Measurements from ENCODE around the gene AGTR1.

AGTR1 gene

DNA sequence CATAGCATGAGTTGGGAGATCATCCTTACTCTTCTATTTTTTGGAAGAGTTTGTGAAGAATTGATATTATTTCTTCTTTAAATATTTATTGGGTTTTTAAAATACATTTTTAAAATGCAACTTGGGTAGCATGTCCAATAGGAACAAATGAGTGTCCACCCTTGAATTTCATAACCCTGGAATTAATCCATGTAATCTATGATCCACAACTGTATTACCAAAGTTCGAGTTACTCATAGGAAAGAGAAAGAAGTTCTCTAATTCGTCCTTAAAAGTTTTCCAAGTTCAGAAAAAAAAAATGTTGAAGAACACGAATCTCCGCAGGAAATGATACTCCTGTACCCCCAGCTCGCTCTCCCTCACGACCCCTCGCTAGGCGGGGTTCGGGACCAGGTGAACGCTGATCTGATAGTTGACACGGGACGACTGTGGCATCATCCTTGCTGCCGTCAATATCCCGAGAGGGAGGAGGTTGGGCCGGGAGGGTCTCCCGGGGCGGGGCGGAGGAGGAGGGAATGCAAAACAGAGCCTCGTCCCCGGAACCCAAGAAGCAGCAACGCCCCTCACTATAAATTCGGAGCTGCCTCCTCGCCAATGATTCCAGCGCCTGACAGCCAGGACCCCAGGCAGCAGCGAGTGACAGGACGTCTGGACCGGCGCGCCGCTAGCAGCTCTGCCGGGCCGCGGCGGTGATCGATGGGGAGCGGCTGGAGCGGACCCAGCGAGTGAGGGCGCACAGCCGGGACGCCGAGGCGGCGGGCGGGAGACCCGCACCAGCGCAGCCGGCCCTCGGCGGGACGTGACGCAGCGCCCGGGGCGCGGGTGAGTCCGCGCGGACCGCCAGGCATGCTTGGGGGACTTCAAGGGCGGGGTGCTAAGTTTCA, at the start of gene AGTR1:
Gene AGTR1, plus strand, starts transcription at position 598 of the 884 bp plus-strand sequence. CDS start 43,133 bp downstream, outside the sequence.
- DNase-seq (ENCODE audit: low read depth) = peak; percentile 86

DNA sequence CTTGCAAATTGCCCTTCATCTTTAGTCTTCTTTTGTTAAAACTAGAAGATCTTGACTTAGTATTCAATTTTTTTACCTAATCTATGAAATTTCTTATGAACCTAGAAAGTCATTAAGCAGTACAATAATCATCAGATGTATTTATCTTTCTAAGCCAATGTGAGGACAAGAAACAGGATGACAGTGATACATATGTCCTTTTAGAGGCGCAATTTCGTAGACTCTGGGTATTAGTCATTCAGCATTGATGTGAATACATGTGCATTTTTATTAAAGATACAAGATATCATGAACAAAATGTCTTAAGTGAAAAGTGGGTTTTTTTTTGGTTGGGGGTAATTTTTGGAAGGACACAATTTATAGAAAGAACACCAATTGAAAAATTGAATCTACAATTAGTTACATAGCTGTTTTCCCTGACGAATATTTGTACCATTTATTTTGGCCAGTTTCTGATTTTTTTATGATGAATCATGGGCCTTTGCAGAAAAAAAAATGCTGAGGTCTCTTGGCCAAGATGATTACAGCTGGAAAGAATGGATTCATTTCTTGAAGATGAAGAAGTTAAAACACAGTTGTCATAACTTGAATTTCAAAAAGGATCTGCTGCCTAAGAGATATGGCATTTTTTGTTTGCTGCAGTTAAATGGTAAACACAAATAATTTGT, 48.9 kb upstream of the AGTR1 start:
- DNase-seq (ENCODE audit: low read depth) = peak; percentile 69

DNA sequence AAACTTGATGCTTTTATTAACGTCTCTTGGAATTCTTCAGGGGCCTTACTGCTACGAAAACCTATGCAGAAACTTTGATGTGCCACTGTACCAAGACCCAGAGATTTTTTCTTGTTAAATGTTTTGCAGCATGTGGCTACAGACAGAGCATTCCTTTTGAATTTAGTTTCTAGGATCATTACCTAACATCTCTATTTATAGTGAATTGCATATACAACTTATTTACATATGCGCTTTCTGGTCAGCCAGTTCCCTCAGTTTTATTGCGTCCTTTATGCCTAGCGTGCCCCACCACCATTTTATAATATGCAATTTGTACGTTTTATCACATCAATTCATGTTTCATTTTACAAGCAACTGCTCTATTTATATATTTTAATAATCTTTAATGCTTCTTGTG, 46.2 kb upstream of the AGTR1 start:
- no peak for DNase-seq (ENCODE audit: low read depth)

DNA sequence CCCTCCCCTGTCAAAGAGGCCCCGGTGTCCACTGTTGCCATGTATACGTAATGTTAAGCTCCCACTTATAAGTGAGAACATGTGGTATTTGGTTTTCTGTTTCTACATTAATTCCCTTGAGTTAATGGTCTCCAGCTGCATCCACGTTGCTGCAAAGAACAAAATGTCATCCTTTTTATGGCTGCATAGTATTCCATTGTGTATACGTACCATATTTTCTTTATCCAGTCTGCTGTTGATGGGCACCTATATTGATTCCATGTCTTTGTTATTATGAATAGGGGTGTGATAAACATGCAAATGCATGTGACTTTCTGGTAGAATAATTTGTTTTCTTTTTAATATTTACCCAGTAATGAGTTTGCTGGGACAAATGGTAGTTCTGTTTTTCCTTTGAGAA, 43.3 kb upstream of the AGTR1 start:
- DNase-seq (ENCODE audit: low read depth) = no peak

DNA sequence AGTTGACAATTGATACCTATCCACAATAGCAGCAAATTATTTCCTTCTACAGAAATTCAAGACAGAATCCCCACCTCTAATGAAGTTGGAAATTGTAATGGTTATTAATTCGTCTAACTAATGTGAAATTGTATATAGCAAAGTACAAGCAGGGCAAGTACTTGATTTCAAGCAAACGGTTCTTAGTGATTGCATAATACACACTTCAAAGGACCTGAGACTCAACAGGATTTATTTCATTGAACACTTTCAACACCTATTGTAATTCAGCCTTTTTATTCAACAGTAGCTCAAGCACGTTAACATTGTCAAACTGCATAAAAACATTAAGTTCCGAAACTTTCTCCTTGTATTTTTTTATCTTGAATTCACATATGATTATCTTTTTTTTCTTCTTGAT, 40.2 kb upstream of the AGTR1 start:
- DNase-seq (ENCODE audit: low read depth) = no peak

DNA sequence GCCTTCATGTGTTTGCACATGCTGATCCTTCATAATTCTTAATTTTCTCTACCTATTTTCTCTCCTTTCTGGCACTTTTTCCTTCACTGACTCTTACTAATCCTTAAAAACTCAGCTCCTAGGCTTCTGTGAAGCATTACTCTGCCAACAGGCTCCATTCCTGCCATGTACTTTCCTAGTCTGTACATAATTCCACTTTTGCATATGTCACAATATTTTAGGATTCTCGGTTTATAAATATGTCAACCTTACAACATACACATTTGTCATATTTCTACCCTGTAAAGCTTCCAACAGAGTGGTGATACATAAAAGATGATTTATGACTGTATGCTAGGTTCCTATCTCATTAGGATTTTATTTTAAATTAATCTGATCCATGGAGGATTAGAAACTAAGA, 38.2 kb upstream of the AGTR1 start:
- no peak for DNase-seq (ENCODE audit: low read depth)

DNA sequence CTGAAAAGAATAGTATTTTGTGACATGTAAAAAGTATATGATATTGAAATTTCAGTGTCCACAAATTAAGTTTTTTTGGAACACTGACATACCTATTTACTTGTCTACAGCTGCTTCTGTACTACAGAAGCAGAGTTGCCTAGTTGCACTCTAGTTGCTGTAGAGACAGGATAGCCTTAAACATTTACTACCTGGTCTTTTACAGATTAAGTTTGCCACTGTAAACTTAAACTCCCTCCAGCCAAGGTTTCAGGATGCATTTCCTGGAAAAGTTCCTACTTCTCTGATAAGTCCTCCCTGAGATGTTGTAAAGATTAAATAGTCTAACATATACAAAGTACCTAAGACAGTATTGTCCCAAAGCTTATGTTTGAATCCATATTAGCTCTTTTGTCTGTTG, 17.4 kb upstream of the AGTR1 start:
- no peak for DNase-seq (ENCODE audit: low read depth)

DNA sequence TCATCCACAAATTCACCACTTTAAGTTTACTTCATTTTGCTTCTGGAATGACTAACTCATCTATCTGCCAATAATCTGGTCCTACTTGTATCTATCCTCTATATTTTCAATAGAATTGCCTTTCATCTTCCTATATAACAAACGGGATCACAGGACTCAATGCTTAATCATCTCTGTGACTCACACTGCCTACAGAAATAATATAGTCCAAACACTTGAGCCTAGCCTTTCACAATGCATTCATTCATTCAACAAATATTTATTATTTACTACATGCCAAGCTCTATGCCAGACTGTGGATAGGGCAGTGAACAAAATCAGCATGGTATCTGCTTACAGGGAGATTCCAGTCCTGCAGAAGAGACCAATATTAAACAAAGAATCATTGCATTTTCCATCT, 16.6 kb upstream of the AGTR1 start:
- DNase-seq (ENCODE audit: low read depth) = peak; percentile 37

DNA sequence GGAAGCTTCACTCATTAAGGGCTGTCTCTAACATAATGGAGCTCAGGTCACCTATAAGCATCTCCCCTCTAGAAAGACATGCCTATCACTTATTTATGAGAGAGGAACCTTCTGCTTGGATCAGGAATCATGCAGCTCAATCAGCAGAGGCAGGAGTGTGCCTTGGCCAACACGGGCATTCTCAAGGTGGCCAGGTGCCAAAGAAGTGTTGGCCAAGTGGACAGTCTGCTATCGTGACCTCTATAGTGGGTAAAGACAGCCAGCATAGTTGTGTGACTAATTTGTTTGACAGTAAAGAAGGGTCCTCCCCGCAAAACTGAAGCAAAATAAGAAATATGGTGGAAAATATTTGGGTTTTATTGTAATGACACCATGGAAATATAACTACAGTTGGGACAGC, 14.7 kb upstream of the AGTR1 start:
- no peak for DNase-seq (ENCODE audit: low read depth)

DNA sequence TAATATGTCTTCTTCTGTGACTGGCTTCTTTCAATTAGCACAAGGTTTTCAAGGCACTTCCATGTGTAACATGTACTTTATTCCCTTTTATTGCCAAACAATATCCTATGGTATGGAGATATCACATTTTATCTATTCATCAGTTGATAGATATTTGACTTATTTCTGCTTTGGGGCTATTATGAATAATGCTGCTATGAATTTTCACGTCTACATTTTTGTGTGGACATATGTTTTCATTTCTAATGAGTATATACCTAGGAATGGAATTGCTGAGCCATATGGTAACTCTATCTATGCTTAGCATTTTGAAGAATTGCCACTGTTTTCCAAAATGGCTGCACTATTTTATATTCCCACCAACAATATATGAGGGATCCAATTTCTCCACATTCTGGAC, 3.6 kb upstream of the AGTR1 start:
- DNase-seq (ENCODE audit: low read depth) = no peak

DNA sequence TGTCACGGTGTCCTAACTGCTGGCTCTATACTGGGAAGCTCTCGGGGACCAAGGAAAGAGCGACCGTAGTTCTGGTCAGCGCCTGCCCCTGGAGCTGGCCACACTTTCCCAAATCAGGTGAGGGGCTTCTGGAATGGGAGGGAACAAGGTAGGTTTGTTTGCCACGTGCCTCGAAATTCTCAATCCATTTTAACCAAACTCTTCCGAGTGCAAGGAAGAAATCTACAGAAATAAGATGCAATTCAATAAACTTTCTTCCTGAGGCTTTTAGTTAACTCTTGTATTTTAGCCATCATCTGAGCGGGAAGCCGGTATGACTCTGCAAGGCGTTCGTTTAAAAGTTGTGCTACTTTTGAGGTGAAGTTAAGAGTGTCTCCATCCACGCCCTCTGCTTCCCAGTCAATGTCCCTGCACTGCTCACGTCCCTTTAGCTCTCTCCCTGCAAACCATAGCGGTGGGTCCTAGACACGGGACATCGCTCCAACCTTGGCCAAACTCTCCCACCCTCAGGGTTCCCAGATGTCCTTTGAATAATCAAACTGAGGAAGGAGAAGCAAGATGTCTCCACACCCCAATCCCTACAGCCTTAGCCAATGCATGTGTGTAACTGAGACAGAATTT, 597 bp downstream of the AGTR1 start:
- no peak for DNase-seq (ENCODE audit: low read depth)

DNA sequence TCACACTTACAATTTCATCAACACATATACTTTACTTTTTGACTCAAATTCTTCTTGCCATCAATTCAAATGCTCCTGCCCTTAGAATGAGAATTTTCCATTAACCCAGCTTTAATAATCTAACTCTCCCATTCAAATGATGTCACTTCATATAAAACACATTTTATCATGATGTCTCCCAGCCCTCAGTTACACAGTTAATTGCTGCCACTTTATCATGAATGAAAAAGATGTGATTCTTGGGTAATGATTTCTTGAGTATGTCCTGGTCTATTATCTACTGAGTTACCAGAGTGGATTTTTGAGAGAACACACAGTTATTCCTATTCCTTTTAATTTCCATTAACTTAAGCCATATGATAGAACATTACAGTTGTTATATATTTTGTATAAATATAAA, 7.6 kb downstream of the AGTR1 start:
- DNase-seq (ENCODE audit: low read depth) = no peak

DNA sequence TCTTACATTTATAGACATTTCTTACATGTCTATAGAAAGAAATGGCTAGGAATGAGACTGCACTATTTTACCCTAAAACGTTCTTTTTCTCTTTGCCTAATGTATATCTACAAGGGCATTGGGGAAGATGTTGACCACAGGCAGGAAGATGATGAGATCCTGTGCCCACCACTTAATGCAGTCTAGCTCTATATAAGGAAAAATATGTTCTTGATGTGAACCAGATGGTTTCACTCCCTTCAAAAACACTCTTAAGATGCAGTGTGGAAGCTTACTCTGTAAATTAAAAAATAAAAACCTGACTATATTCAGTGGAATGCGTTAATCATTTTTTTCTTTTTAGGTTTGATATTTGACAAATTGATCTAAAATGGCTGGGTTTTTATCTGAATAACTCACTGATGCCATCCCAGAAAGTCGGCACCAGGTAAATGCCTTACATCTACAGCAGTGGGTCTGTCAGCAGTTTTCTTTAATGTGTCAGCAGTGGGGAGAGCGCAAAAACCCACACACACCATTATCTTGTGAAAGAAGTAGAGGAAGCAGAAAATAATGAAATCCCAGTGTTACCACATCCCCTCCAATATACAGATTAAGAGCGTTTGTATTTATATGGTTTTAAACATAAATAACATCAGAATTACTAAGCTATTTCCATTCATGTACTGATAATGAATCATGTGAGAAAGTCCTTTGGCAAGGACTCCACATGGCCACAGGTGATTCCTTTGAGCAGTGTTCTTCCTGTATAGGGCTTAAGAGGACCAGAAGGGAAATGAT, 10.1 kb downstream of the AGTR1 start:
- DNase-seq (ENCODE audit: low read depth) = no peak

DNA sequence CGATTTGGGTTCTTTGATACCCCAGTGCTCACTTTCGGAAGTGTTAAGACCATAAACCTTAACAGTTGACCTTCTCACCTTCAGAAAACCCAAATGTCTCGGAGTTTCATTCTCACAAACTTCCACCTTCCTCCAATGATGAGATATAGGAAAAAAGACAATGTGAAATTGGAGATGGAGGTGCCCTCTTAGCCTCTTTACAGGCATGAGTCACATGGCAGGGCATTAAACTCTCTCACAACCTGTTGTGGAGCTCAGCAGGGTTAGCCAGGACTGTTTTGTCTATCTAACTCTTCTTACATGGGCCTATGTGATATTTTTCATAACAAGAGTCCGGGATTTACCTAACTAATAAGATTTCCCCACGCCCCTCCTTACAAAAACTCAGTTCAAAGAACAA, 10.7 kb downstream of the AGTR1 start:
- no peak for DNase-seq (ENCODE audit: low read depth)

DNA sequence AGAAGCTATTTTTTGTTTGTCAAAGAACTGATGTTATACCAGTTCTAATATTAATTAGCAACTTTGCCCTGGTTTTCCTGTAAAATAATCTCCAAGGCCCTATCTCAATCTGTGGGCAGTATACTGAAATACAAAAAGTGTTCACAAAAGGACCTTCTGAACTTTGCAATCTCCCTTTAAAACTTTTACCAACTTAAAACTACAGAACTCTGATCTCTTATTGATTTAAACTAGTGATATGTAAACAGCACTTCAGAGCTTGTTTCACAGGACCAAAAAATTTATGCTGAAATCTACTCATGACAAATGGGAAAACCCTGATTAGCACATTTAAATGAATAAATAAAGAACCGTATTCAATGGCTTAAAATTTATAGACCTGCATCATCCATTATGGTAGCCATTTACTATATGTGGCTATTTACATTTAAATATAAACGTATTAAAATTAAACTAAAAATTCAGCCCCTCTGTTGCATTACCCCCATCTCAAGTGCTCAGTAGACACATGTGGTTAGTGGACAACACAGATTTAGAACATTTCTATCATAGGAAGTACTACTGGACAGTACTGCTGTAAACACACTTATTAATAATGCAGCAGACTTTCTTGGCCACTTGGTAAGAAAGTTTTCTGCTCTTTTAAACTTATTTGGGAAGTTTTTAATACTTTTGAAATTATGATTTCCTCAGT, 12.0 kb downstream of the AGTR1 start:
- no peak for DNase-seq (ENCODE audit: low read depth)

DNA sequence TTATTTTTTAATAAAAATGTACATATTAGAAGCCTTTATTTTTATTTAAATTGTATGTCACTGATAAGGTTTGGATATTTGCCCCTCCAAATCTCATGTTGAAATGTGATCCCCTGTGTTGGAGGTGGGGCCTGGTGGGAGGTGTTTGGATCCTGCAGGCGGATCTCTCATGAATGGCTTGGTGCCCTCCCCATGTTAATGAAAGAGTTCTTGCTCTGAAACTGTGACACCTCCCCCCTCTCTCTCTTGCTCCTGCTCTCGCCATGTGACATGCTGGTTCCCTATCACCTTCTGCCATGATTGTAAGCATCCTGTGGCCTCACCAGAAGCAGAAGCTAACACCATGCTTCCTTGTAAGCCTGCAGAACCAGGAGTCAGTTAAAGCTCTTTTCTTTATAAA, 13.0 kb downstream of the AGTR1 start:
- no peak for DNase-seq (ENCODE audit: low read depth)

DNA sequence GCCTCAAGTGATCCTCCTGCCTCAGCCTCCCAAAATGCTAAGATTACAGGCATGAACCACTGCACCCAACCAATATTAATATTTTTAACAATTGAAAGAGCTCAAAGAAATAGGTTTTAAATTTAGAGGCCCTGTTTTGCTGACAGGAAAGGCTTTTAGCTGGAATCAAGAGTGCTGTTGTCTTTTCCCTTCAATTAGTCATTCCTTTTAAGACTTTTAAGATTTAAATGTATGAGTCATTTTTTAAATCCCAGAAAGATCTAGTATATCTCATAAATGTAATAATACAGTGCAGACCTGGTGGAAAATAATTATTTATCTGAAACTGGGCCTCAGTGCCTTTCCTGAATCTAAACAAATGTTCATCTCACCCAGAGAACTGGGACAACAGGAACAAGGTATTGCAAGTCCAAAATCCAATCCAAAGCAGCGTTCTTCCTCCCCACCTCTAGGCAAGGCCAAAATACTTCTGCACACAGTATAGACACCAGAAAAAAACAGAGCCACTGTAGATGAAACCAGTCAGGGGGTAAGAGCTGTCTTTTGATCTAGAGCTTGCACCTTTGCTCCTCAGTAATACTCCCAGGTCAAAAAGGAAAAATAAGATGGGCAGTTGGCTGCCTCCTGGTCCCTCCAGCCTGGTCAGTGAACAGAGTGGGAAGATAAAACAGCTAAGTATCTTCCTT, 14.4 kb downstream of the AGTR1 start:
- no peak for DNase-seq (ENCODE audit: low read depth)

DNA sequence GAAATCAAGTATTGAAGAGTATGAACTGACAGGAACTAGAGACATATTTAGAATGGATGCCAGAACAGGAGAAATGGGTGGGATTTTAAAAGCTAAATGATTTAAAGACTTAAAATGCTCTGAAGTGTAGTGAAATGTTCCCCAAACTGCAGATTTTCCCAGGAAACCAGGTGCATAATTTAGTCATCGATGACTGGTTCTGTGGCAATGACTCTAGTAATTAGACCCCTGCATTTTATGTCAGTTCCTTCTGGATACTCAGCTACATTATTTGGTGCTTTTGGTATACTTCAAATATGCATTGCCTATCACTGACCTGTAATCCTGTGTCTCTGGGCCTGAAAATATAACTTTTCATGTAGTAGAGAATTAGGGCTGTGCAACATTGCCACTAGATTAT, 16.8 kb downstream of the AGTR1 start:
- no peak for DNase-seq (ENCODE audit: low read depth)

DNA sequence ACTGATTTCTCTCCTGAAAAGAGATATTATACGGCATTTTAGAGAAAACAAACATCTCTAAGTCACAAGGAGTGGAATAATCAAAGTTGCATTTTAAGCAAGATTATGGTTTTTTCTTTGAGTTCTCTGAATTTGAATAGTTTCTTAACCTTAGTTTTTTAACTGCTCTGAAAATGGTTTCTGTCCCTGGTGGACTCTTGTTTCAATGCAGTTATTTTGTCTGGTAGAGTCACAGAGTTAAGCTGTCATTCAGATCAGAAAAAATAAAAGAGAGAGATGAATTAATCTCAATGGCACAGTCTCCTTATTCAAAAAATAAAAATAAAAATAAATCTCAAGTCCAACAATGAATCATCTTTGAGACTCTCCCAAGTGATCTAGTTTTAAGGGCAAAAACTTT, 19.0 kb downstream of the AGTR1 start:
- DNase-seq (ENCODE audit: low read depth) = no peak

DNA sequence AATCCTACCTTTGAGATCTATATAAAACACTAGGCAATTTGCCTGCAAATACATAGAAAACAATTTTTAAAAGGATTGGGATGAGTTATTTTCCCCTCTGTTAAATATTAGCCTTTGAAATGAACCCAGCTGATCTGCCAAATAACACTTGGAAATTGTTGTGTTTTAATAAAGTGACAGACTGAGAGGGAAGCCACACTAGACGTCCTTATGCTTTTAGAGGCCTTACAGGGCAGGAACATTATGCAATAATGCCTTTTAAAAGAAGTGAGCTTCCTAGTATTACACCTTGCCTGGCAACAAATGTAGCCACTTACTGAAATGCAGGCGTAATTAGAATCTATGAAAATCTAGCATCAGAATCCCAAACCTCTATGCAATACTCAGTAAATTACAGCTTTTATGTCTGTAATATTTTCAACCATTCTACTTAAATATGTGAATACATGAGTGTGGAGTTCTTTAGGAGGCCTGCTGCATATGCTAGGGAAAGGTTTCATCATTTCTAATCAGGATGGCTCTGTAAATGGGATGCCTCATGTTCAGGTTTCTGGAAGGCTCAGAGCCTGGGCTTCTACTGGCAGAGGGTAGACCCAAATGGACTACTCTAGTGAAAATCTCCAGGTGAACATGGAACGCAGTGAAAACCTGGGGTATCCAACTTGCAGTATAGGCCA, 20.3 kb downstream of the AGTR1 start:
- DNase-seq (ENCODE audit: low read depth) = no peak
